ENCODE measurements around the gene MAP4K2. TPM values are rescaled to one million over a fixed set of nuclear protein-coding genes. Genes with fewer than 3 reads are reported as not detected.
A peak's percentile ranks its signal among the peaks of the same experiment; 100 is the strongest.

MAP4K2 gene
- total and polyA plus RNA-seq, 2 of the 13 experiments (the other 11 are each of a cell fraction or from before 2014, with no cell fraction given), result 8.3 to 17.6 TPM

- no peak for TF ChIP-seq KIAA2018 (CRISPR knock-in tag; IDR thresholded peaks at IDR 0.05; ENCODE audit: borderline replicate concordance)
- no peak for TF ChIP-seq RBAK (CRISPR knock-in tag; IDR thresholded peaks at IDR 0.05)
- no peak; the same call in 1 of the 2 replicates for TF ChIP-seq ZNF143 (CRISPR knock-in tag; IDR thresholded peaks at IDR 0.05)
- peak; percentile 46; the same call in 1 of the 2 replicates for TF ChIP-seq ELF1 (CRISPR knock-in tag; IDR thresholded peaks at IDR 0.05)
- no peak for TF ChIP-seq NFKB2 (CRISPR knock-in tag; IDR thresholded peaks at IDR 0.05; ENCODE audit: borderline replicate concordance)
- TF ChIP-seq ZNF580 (CRISPR knock-in tag; IDR thresholded peaks at IDR 0.05; ENCODE audit: borderline replicate concordance, low read depth), result no peak
- TF ChIP-seq ZNF576 (CRISPR knock-in tag; IDR thresholded peaks at IDR 0.05), result no peak
- no peak for TF ChIP-seq FOXM1 (CRISPR knock-in tag; IDR thresholded peaks at IDR 0.05)
- TF ChIP-seq KLF6 (CRISPR knock-in tag; IDR thresholded peaks at IDR 0.05), result 0 out of 2 replicates have a peak, but pooled peaks have one; percentile 30
- peak; percentile 45; the same call in 1 of the 2 replicates for TF ChIP-seq HOXA3 (CRISPR knock-in tag; IDR thresholded peaks at IDR 0.05)
- TF ChIP-seq TBL1XR1 (IDR thresholded peaks at IDR 0.05; ENCODE audit: borderline replicate concordance, low read length, partially characterized antibody), result no peak
- TF ChIP-seq ZNF350 (CRISPR knock-in tag; IDR thresholded peaks at IDR 0.05; ENCODE audit: borderline replicate concordance, low read depth), result peak; percentile 86; the same call in 1 of the 2 replicates
- no peak for TF ChIP-seq PRDM15 (CRISPR knock-in tag; IDR thresholded peaks at IDR 0.05)
- TF ChIP-seq ZNF414 (CRISPR knock-in tag; IDR thresholded peaks at IDR 0.05), result no peak
- no peak for TF ChIP-seq YEATS2 (CRISPR knock-in tag; IDR thresholded peaks at IDR 0.05; ENCODE audit: borderline replicate concordance)
- TF ChIP-seq ZNF296 (CRISPR knock-in tag; conservative IDR thresholded peaks at IDR 0.05), result no peak
Measured at GRCh38 chr11:64846998-64847666, 44.1 kb upstream of the MAP4K2 start (continued).
